GM12874 (cell line): ENCODE measurements around the gene DYNC1I1.

Experiments
- CTCF ChIP-seq: IDR thresholded peaks from 2 replicates; pipeline ENCODE4 v1.5.1; 2011; ENCODE audit warnings: low read depth, mild to moderate bottlenecking, control low read depth, low read length, moderate library complexity; ENCODE audit not compliant: insufficient read depth

DYNC1I1 gene

DNA sequence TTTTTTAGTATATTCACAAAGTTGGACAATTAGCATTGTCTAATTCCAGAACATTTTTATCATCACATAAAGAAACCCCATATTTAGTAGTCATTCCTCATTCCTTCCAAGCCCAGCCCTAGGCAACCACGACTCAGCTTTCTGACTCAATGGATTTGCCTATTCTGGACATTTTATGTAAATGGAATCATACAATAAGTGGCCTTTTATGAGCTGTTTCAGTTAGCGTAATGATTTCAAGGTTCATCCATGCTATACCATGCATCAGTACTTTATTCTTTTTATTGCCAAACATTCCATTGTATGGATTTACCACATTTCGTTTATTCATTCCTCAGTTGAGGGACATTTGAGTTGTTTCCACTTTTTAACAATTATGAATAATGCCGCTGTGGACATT is 249.2 kb downstream of the DYNC1I1 start:
- TF ChIP-seq CTCF = no peak

DNA sequence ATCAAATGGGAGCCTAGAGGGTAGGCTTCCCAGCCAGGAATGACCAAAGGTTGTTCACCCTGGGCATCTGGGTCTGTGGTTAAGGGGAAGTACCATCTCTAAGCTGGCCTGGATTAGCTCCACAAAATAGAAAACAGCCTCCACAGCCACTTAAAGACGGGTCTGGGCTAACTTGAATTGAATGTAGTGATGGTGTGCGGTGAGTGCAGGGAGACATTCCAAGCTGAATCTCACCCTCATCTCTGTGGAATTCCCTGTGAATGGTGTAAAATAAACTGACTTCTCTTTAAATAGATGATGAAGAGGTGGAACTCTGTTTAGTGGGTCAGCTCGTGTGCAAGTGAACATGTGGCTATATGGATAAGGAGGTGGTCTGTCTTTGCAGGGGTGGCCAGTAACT is 251.0 kb downstream of the DYNC1I1 start:
- no peak for TF ChIP-seq CTCF

DNA sequence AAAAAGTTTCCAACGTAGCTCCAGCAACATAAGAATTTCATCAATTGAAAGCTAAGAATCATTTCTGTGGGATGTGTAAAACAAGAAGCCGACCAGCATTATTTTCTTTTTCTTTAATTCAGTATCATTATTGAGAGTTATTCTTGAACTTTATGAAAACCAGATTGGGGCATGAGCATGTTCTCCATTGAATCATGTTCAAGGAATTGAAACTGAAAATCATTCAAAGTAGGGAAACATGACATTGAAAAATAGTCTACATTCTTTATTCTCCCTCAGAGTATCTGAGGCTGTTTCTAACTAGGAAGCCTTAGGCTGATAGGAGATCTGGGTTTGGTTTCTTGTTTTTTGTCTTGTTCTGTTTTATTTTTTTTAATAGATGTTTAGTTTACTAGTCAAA is 253.7 kb downstream of the DYNC1I1 start:
- no peak for TF ChIP-seq CTCF

DNA sequence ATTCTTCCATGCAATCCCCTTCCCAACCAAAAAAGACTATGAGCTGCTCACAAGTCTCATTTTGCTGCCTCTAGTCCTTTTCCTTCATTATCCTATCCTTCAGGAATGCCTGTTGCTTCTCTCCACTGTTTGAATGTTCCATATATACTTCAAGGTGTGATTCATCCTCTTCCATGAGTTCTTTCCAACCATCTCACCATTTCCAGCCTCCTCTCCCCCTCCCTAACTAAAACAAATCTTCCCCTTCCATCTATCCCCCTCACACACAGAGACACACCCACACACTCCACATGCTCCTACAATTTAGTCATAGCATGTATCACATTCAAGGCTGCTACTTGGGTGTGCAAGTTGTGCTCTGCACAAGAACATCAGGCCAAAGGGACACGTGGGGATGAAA is 254.3 kb downstream of the DYNC1I1 start:
- no peak for TF ChIP-seq CTCF

DNA sequence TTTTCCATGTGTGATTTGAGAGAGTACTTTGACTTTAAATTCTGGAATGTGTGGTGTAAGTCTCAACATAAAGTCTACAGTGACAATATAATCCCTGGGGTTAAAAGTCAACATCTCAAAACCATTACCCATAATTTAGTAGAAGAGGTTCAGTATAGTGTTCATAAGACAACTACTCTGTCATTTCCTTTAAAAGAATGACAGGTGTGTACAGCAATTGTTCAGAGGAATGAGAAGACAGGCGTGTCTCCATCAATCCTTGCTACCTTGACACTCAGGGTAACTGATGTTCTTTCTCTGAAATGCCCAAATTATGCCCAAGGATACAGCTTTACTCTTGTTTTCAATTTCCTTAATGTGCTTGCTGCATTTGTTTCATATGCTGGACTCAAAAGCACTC is 256.4 kb downstream of the DYNC1I1 start:
- TF ChIP-seq CTCF = no peak

GRCh38 chr7:96033009-96033598 is 260.8 kb downstream of the DYNC1I1 start:
- no peak for TF ChIP-seq CTCF

- TF ChIP-seq CTCF = no peak
These were observed 262.8 kb downstream of the DYNC1I1 start for GRCh38 chr7:96034940-96035727.
